22Rv1 (cell line): ENCODE results near the gene ITGAD.

ENCODE experiments used
- ZFX ChIP-seq: fragments of 450-650 bp; IDR thresholded peaks from 2 replicates; pipeline ENCODE4 v1.6.1; 2017; ENCODE audit warnings: antibody characterized with exemption, borderline replicate concordance
- TF ChIP-seq, protein P1 (sequence below): fragments of 450-650 bp; IDR thresholded peaks from 2 replicates; pipeline ENCODE4 v1.5.1; 2017; ENCODE audit warnings: mild to moderate bottlenecking

DNA sequence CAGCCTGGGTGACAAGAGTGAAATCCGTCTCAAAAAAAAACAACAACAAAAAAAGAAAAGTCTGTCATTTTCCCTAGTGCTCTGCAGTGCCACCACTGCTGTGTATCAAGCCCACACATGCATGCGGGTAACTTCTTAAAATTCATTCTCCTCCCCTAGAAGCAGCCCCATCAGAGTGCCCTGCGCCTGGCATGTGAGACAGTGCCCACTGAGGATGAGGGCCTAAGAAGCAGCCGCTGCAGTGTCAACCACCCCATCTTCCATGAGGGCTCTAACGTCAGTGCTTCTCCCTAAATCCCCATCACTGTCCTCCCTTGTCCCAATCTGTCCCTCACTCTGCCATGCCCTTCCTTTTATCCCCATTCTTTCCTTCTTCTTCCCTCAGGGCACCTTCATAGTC is 24.8 kb downstream of the ITGAD start:
- TF ChIP-seq, protein P1, sequence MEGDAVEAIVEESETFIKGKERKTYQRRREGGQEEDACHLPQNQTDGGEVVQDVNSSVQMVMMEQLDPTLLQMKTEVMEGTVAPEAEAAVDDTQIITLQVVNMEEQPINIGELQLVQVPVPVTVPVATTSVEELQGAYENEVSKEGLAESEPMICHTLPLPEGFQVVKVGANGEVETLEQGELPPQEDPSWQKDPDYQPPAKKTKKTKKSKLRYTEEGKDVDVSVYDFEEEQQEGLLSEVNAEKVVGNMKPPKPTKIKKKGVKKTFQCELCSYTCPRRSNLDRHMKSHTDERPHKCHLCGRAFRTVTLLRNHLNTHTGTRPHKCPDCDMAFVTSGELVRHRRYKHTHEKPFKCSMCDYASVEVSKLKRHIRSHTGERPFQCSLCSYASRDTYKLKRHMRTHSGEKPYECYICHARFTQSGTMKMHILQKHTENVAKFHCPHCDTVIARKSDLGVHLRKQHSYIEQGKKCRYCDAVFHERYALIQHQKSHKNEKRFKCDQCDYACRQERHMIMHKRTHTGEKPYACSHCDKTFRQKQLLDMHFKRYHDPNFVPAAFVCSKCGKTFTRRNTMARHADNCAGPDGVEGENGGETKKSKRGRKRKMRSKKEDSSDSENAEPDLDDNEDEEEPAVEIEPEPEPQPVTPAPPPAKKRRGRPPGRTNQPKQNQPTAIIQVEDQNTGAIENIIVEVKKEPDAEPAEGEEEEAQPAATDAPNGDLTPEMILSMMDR = no peak
- no peak for TF ChIP-seq ZFX
